Osteoblast (primary cell): ENCODE measurements around the gene ETV4. TPM values are rescaled to one million over a fixed set of nuclear protein-coding genes. Genes with fewer than 3 reads are reported as not detected.

Source experiments
- DNase-seq: peaks from one replicate; pipeline ENCODE4 v3.0.0; 2011; ENCODE audit warnings: low spot score, mixed read lengths; ENCODE audit not compliant: insufficient read length; ENCODE audit errors: missing footprints
- H2AFZ ChIP-seq: 2 replicates; pipeline ENCODE4 v1.6.0; 2011; ENCODE audit warnings: mild to moderate bottlenecking, low read length
- H3K27ac ChIP-seq: 2 replicates; pipeline ENCODE4 v1.5.1; 2011; ENCODE audit warnings: mild to moderate bottlenecking, low read depth, low read length, moderate library complexity
- H3K27me3 ChIP-seq: 2 replicates; pipeline ENCODE4 v1.6.0; 2012; ENCODE audit warnings: mild to moderate bottlenecking, control low read depth, inconsistent platforms, low read length, moderate library complexity; ENCODE audit not compliant: insufficient read depth
- H3K36me3 ChIP-seq: 2 replicates; pipeline ENCODE4 v1.5.1; 2011; ENCODE audit warnings: mild to moderate bottlenecking, low read length, control low read depth, moderate library complexity; ENCODE audit not compliant: insufficient read depth
- H3K4me1 ChIP-seq: 2 replicates; pipeline ENCODE4 v1.5.1; 2011; ENCODE audit warnings: mild to moderate bottlenecking, low read length, control low read depth, moderate library complexity; ENCODE audit not compliant: insufficient read depth
- H3K4me2 ChIP-seq: 2 replicates; pipeline ENCODE4 v1.6.0; 2011; ENCODE audit warnings: mild to moderate bottlenecking, low read length; ENCODE audit not compliant: insufficient read depth
- H3K4me3 ChIP-seq: fragments of 200-600 bp; sonication (generic); 3 replicates; pipeline ENCODE4 v1.5.1; 2012; ENCODE audit warnings: mild to moderate bottlenecking, low read length, inconsistent platforms; ENCODE audit not compliant: insufficient read depth
- H3K79me2 ChIP-seq: 2 replicates; pipeline ENCODE4 v1.6.0; 2012; ENCODE audit warnings: mild to moderate bottlenecking, low read length, control low read depth, inconsistent platforms; ENCODE audit not compliant: insufficient read depth
- H3K9me3 ChIP-seq: 2 replicates; pipeline ENCODE4 v1.5.1; 2011; ENCODE audit warnings: low read depth, low read length, control low read depth
- H4K20me1 ChIP-seq: 2 replicates; pipeline ENCODE4 v1.6.0; 2012; ENCODE audit warnings: mild to moderate bottlenecking, low read length, control low read depth; ENCODE audit not compliant: insufficient read depth
- CTCF ChIP-seq: IDR thresholded peaks from 2 replicates; pipeline ENCODE4 v1.5.1; 2011; ENCODE audit warnings: mild to moderate bottlenecking, low read depth, low read length, moderate library complexity; ENCODE audit errors: extremely low read depth
- total RNA-seq: library from RNA; depleted of rRNA; stranded (reverse); fragments of >200 nt; gene quantifications from 2 replicates; pipeline ENCODE4 v1.2.3, GENCODE V29; 2012

Gene ETV4
- total RNA-seq, 1 donor, result 0.72 TPM

DNA sequence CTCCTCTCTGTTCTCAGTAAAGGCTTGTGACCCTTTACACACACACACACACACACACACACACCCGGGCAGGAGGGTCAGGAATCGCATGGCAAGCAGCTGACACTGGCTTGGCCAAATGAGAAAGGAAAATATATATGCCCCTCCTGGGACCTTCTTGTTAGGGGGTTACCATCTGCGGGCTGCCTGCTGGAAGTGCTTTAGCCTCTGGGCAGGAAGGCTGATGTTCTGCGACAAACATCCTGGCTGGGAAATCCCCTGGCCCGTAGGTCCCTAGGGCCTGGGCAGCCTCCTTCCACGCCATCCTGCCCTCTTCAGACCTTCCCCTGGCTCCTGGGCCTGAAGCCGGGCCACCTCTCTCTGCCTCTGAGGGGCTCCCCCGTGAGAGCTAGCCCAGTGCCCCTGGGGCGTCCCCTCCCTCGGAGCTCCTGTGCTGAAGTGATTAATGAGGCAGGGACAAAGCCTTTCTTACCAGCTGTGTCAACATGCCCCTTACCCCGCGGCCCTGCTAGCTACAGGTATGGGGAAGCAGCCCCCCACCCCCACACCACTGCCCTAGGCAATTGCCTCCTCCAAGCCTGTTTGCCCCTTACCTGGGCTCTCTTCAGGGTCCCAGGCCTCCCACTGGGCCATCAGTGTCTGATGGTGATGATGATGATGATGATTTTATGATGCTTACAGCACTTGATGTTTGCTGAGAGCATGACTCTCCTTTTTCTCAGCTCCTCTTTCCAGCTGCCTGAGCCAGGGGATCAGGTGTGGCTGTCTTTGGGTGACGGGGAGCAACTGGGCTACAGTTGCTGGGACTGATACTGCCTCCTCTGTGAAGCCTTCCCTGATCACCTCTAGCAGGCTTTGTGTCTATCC lies 32.8 kb upstream of the ETV4 start:
- no peaks in the 10 kb centered on the region for H3K79me2 ChIP-seq
- no peak overlapping the region for H3K4me3 ChIP-seq
- no peaks in the 10 kb centered on the region for H3K9me3 ChIP-seq
- H3K4me2 ChIP-seq, result peak overlapping the region; percentile 33
- H3K36me3 ChIP-seq, result no peaks in the 10 kb centered on the region
- peaks cover 18% of the 10 kb centered on the region for H3K4me1 ChIP-seq
- peak overlapping the region; percentile 17 for H3K27ac ChIP-seq
- H2AFZ ChIP-seq, result no peak overlapping the region
- TF ChIP-seq CTCF, result no peak
- no peaks in the 10 kb centered on the region for H4K20me1 ChIP-seq
- H3K27me3 ChIP-seq, result peaks cover 19% of the 10 kb centered on the region
- DNase-seq, result no peak

- Histone ChIP-seq H3K4me3 (no peak overlapping the region), H3K27me3 (peaks cover 19% of the 10 kb centered on the region), H4K20me1 (no peaks in the 10 kb centered on the region), H3K27ac (no peak overlapping the region), H3K4me1 (peaks cover 18% of the 10 kb centered on the region), H3K36me3 (no peaks in the 10 kb centered on the region), H3K4me2 (no peak overlapping the region), H3K79me2 (no peaks in the 10 kb centered on the region), H2AFZ (no peak overlapping the region), H3K9me3 (no peaks in the 10 kb centered on the region)
- no peak for DNase-seq
- TF ChIP-seq CTCF, result no peak
Measured at GRCh38 chr17:43578404-43578698, 32.2 kb upstream of the ETV4 start.

DNA sequence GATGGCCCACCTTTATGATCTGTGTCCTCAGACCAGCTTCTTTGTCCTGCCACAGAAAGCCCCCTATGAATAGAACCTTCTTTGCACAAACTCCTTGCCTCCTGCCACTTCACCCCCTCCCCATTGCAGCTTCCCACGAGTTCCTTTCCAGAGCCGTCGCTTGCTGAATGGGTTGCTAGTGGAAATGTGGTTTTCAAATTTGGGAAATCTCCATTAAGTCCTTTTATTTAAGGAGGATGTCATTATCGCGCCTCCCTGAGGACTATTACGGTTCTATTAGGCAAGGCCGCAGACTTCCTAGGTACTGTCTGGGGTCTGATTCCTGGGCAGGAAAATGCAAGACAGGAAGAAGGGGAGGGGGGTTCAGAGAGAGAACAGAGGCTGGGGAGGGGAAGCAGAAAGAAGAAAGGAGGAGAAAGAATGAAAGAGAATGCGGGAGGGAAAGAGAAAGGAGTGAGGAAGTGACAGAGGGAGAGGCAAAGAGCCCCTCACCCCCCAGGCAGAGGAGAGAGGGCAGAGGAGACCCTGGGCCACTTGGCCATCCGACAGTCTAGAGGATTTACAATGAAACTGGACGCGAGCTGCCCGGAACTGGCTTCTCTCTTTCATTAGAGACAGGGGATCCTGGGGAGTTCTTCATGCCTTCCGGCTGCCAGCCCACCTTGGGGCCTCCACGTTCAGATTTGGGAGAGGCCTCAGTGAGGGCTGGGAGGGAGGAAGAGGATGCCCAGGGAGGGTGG lies 31.7 kb upstream of the ETV4 start:
- Histone ChIP-seq H3K4me2 (no peak overlapping the region), H3K27ac (no peak overlapping the region), H3K4me3 (no peak overlapping the region), H3K36me3 (no peaks in the 10 kb centered on the region), H2AFZ (no peak overlapping the region), H3K27me3 (peaks cover 18% of the 10 kb centered on the region), H4K20me1 (no peaks in the 10 kb centered on the region), H3K4me1 (peaks cover 18% of the 10 kb centered on the region), H3K9me3 (no peaks in the 10 kb centered on the region), H3K79me2 (no peaks in the 10 kb centered on the region)
- no peak for DNase-seq
- TF ChIP-seq CTCF, result no peak

GRCh38 chr17:43576563-43577229 lies 30.6 kb upstream of the ETV4 start:
- peak; percentile 82 for TF ChIP-seq CTCF
- Histone ChIP-seq H3K9me3 (no peaks in the 10 kb centered on the region), H3K36me3 (no peaks in the 10 kb centered on the region), H3K4me1 (peaks cover 18% of the 10 kb centered on the region), H2AFZ (no peak overlapping the region), H3K27ac (no peak overlapping the region), H3K27me3 (peaks cover 18% of the 10 kb centered on the region), H4K20me1 (no peaks in the 10 kb centered on the region), H3K79me2 (no peaks in the 10 kb centered on the region), H3K4me3 (no peak overlapping the region), H3K4me2 (no peak overlapping the region)
- no peak for DNase-seq
